GM18508 (cell line): ENCODE data around the gene HIPK1.

Source experiments
- ATAC-seq: cut with Tn5 transposase; IDR thresholded peaks from one replicate; pipeline ENCODE4 v1.9.1; 2021; ENCODE audit warnings: moderate number of reproducible peaks; ENCODE audit not compliant: insufficient read depth, unreplicated experiment

Gene HIPK1

DNA sequence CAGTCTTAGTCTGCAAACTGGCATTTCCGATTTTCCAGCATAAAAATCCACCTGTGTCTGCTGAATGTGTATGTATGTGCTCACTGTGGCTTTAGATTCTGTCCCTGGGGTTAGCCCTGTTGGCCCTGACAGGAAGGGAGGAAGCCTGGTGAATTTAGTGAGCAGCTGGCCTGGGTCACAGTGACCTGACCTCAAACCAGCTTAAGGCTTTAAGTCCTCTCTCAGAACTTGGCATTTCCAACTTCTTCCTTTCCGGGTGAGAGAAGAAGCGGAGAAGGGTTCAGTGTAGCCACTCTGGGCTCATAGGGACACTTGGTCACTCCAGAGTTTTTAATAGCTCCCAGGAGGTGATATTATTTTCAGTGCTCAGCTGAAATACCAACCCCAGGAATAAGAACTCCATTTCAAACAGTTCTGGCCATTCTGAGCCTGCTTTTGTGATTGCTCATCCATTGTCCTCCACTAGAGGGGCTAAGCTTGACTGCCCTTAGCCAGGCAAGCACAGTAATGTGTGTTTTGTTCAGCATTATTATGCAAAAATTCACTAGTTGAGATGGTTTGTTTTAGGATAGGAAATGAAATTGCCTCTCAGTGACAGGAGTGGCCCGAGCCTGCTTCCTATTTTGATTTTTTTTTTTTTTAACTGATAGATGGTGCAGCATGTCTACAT lies 47.6 kb downstream of the HIPK1 start:
- no peak for ATAC-seq

DNA sequence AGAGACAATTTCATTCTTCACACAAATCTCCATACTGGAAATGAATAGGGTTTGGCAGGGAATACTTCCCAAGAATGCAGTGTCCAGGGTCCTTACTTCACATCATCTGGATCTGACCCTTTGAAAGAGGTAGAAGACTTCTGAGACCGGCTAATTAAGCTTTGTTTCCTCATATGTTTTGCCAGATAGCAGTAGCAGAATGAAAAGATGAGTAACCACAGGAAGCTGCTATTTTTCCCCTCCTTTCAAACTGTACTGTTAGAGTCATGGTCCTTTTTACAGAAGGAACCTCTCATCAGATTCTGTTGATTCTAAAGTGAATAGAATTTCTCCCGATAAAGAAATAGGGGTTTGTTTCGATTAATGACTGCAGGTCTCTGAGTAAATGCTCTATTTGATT lies 48.8 kb downstream of the HIPK1 start:
- no peak for ATAC-seq

DNA sequence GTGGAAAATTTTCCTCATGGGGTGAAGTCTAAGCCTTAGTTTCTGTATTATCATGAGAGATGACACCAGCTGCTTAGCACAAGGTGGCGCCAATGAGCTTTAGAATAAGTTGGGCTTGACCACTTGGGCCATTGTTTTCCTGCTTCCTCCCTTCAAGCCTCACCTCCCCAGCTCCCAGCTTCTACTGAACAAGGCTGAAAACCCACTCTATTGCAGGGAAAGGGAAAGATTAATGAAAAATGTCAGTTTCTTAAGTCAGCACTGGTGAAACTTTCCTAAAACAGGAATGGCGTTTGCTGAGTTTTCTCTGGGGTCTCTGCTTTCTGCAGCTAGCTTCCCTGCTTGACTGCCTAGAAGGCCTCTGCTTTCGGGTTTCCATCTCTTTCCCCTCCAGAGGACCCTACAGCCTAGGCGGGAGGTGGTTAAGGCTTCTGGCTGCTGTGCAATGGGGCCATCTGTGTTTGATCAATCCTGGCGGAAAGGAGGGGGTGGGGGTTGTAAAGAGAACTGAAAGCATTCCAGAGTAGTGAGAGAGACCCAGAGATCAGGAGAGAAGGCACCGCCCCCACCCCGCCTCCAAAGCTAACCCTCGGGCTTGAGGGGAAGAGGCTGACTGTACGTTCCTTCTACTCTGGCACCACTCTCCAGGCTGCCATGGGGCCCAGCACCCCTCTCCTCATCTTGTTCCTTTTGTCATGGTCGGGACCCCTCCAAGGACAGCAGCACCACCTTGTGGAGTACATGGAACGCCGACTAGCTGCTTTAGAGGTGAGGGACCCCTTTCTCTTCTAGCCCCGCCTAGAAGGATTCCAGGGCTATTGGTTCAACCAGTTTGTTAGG lies 50.0 kb downstream of the HIPK1 start, which contains the start of gene OLFML3:
TSS of gene OLFML3 (plus strand) at position 612 of the 840 bp plus-strand sequence. CDS start at position 655, 43 bp downstream.
- no peak for ATAC-seq

DNA sequence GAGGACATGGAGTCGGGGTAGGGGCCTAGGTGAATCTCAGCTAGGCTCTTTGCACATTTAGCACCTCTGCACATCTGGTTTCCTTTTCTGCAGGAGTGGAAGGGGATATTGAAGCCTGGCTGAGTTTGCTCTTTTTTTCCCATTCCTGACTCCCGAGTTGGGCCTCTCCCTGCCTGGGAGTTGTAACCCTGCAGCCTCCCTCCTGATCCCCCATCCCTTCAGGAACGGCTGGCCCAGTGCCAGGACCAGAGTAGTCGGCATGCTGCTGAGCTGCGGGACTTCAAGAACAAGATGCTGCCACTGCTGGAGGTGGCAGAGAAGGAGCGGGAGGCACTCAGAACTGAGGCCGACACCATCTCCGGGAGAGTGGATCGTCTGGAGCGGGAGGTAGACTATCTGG lies 51.0 kb downstream of the HIPK1 start:
- no peak for ATAC-seq

DNA sequence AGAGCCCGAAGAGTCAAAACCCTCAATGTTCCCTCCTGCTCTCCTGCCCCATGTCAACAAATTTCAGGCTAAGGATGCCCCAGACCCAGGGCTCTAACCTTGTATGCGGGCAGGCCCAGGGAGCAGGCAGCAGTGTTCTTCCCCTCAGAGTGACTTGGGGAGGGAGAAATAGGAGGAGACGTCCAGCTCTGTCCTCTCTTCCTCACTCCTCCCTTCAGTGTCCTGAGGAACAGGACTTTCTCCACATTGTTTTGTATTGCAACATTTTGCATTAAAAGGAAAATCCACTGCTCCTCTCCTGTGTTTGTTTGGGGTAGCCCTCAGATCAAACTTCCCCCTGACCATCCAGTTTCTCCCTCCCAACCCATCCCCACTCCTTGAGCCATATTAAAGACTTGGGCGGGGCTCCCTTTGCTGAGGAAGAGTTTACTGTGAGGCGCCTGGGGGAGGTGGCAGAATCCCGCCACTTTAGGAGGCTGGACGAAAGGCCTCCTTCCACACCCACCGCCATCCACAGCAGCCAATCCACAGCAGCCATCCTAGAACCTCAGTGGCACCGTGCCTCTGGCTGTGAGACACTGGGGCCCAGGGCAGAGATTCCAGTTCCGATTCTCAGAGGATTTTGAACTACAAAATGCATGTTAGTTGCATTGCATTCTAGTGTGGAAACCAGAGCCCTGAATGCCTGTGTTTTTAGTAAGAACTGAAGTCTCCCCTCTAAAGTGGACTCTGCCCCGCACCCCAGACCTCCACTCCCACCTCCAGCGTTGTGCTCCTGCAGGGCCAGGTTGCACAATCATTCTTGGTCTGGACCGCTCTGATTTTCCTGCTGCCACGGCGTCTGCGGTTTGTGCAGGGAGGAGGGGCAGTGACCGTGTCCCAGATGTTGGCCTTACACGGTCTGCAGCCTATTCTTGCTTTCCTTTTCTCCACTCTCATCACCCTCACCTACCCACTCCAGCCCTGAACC lies 53.1 kb downstream of the HIPK1 start:
- no peak for ATAC-seq

DNA sequence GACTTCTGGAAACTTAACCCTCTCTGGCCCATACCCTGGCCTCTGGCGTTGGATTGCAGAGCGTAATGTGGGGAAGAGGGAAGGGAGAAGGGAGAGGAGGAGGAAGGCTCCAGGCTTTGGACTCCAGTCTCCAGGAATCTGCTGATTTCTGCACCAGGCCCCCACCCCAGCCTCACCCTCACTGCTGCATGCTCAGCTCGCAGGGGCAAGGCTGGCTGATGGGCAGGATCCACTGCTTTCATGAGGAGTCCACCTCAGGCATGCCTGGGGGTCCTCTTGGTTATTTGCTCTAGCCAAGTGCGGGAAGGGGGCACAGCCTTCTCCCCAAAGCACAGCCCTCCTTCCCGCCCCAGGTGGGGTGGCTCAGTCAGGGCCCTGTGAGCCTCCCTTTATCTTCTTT lies 53.8 kb downstream of the HIPK1 start:
- ATAC-seq = no peak

DNA sequence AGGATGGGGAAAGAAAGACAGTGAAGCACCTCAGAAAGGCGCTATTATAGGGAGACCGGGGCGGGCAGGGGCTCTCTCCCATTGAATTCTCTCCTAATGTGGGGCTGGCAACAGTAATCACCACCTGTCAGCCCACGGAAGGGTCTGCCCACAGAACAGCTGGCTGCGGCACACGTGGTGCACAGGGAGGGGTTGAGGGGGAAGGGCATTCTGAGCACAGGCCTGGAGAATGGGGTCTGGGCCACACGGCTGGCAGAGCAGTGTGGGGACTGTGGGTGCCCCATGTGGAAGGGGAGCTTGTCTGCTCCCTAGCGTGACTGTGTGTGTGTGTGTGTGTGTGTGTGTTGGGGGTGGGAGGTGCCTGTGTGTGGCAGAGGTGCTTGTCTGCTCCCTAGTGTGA lies 54.3 kb downstream of the HIPK1 start:
- no peak for ATAC-seq

DNA sequence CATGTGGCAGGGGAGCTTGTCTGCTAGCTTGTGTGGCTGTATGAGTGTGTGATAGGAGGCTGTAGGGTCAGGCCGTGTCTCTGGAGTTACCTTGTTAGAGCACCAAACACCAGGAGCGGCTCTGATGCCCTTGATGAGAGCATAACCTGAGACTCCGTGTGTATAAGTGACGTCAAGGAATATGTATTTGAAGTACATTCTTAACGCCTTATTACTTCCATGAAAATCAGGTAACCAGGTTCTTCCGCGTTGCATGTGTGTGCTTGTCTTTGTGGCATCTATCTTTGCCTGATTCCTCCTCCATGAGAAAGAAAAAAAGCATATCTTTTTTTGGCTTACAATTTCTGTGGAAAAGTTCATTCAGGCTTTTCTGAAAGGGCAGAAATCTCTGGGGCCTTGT lies 54.7 kb downstream of the HIPK1 start:
- no peak for ATAC-seq

DNA sequence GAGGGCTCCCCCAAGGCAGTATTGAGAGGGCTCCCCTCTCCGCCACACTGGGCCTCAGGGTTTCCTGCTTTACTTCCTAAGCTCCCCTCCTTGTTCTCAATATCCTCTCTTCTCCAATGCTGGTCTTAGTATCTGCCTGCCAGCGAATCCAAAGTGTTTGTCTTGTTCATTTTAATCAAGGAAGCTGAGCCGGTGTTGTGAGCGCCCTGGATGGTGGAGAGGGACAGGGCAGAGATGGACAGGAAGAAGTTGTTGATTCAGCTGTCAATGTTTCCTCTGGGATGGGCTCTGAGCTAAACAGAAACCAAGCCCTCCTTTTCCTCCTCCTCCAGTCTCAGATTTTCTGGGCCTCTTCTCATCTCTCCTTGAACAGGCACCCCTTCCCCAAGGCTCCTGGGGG lies 55.6 kb downstream of the HIPK1 start:
- no peak for ATAC-seq

DNA sequence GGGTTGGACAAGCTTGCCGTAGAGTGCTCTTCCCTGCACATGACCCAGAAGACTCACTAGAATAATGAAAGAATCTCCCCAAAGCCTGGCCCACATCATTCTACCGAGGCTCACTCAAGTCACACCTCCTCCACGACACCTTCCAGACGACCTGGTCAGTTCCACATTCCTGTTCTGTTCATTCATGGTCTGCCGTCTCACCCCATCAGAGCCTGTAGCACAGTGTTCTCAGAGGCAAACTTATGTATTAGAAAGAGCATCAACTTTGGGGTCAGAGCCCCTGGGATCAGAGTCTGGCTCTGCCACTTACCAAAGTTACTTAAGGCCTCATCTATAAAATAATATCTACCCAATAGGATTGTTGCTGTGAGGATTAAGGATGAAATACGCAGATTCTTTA lies 57.7 kb downstream of the HIPK1 start:
- no peak for ATAC-seq

DNA sequence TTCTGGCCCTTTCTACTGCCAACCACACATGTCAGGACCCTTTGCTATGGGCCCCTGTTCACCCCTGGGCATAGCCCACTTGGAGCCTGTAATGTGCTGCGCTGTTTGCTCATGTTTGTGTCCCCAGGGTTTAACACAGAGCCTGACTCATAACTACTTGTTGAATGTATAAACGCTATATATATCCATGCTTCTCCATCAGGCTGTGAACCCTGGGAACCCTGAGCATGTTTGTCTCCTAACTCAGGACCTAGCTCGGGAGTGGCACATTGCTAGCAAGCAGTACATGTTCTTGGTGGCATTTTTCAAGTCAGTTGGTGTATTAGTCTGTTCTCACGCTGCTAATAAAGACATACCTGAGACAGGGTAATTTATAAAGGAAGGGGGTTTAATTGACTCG lies 58.1 kb downstream of the HIPK1 start:
- no peak for ATAC-seq

DNA sequence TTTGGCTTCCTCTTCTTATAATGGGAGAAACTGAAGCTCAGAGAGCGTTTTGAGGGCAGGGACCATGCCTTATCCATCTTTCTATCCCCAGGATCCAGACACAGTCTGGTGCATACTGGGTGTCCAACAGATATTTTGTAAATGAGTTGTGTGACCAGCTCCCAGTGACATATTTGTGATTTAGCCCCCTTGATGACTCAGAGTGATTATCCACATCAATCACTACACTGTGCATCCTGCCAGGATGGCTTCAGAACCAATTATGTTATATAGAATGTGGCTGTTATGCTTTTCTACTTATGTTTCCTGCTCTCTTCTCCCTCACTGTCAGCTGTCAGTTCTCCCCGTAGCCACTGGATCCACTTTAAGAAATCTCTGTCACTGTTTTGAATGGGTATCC lies 61.4 kb downstream of the HIPK1 start:
- no peak for ATAC-seq

DNA sequence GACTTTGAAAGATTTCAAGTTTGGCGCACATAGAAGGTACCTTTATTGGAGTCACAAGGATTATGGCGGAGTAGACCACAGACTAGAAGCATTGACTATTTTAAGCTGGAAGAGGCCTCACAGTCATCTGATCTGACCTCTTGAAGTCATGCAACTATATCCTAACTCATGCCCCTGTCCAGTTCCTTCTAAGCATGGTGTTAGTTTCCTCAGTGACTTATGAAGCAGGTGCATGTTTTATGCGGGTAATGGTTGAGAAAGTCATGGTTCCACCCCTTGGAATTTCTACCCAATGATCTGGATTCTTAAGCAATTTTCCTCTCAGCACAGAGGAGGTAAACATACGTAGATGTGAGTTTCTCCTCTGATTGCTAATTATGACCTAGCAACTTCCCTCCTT lies 61.8 kb downstream of the HIPK1 start:
- ATAC-seq = no peak

DNA sequence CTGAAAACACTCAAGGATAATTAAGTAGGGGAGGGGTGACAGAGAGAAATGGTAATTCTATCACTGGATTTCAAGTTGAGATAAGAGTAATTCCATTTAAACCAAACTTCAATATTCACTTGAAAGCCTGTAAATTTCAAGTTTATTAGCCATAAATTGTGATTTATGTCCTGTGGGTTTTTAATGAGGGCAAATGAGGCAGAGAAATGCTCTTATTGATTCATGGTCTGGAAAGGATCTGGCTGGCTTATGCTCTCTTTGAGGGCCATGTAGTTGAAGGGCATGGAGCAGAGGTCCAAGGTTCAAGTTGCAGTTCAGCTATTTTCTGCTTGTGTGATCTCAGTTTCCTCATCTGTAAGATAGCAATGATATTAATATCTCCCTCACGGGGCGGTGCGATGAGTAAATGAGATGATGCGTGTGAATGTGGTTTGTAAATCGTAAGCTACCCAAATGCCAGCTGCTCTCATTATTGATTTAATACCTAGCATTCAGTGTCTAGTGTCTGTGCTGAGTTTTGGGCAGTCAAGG lies 62.4 kb downstream of the HIPK1 start:
- ATAC-seq = no peak

DNA sequence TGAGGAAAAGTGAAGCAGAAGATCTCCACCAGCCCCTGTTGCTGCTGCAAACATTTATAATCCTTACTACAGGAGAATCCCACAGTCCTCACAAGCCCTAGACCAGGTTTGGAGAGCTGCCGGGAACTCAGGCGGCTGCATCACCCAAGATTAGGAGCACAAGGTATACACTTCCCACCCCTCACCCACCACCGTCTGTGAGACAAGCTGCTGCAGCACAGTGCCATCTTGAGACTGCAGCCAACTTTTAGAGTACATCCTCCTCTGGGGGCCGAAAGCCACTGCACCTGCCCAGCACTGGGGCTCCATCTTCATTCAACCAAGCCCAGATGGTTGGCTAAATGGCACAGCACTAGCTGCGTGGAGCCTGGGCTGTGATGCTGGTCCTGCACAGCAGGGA lies 63.9 kb downstream of the HIPK1 start:
- ATAC-seq = no peak

DNA sequence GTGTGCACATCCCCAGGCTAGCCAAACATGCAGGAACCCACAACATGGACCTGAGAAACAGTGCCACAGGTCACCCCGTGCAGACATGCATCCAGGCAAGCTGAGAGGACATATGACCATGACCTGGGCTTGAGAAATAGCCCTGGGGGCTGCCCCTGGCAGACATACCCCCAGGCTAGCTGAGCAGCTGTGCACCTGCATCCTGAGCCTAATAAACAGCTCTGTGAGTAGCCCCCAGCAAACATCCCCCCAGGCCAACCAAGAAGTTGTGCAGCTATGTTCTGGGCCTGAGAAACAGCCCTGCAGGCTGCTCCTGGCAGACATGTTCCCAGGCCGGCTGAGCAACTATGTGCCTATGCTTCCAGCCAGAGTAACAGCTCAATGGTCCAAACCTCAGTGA lies 64.6 kb downstream of the HIPK1 start:
- ATAC-seq = no peak

DNA sequence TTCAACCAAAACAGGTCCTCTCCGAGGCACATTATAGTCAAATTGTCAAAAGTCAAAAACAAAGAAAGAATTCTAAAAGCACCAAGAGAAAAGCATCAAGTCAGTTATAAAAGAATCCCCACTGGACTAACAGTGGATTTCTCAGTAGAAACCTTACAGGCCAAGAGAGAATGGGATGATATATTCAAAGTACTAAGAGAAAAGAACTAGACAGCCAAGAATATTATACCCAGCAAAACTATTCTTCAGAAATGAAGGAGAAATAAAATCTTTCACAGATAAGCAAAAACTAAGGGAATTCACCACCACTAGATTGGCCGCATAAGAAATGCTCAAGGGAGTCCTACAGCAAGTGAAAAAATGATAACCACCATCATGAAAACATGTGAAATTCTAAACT lies 66.3 kb downstream of the HIPK1 start:
- no peak for ATAC-seq

DNA sequence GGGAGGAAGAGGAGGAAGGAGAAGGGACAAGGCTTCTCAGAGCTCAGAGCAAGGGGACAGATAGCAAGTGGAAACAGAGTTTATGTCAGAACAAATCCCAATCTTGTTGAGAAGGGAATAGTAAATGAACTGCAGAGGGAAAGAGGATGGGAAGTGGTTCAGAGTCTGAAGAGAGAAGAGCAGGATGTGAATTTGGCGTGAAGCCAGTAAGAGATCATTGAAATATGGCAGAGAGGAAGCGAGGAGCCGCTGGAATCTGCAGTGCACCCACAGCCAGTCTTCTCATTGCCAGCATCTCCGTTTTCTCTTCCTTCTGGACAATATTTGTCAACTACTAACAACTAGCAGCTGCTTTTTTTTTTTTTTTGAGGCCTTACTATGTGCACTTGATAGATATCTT lies 69.2 kb downstream of the HIPK1 start:
- ATAC-seq = no peak

DNA sequence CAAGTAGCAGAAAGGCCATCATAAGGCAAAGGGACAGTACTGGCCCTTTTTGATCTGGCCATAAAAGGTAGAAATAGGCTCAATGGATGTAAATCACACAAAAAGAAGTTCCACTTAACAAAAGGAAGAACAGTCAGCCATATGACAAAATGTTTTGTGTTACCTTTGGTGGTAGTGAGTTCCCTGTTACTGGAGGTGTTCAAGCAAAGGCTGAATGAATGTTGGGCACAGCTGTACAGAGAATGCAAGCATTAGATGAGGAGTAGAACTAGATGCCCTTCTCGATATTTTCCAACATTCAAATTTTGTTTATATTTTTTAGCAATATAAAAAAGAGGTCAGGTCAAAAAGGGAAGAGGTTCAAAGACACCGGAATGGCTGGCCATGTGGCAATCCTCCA lies 70.1 kb downstream of the HIPK1 start:
- no peak for ATAC-seq

DNA sequence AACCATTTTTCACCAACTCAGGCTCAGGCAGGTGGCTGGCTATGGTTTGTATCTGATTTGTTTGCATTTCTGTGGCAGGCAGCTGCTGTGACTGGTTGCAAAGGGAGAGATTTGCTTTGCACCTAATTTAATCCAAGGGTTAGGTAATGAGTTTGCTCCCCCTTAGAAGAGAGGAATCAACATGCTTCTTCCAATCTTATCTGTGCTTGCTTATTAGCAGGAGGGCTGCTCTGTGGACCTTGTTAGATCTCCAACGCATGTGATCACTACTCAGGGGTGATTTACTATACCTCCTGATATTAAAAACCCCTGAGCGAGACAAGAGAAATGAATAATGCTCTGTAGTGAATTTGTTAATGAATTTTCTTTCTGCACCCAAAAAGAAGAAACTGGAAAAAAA lies 70.7 kb downstream of the HIPK1 start:
- no peak for ATAC-seq

DNA sequence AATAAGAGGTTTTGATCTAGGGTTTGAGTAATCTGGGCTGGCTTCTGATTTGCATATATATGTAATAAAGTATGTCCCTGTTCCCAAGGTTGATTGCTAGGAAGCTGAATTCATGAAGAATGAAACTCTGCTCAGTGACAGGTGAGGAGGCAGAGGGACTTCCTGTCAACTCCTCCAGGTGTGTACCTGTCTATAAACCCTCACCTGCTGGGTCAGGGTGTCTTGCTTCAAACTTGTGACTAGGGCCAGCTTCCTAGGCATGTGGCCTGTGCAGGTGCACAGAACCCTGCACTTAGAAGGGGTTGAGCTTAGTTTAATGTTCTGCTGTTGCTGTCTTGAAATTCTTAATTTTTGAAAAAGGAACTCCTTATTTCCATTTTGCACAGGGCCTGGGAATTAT lies 71.3 kb downstream of the HIPK1 start:
- no peak for ATAC-seq
